H1 (cell line): ENCODE data around the gene PTPN13.

Experiments
- BRCA1 ChIP-seq: IDR thresholded peaks from 2 replicates; pipeline ENCODE4 v1.6.1; 2012; ENCODE audit warnings: low read depth, low read length, improper control_type of control experiment
- CTCF ChIP-seq, 3 experiments: IDR thresholded peaks; 1 replicate in 2 of 3; 2 replicates in 1 of 3; pipeline versions ENCODE4 v1.5.1 to v1.6.1; 2011; ENCODE audit warnings: low read length in 3 of 3, mild to moderate bottlenecking in 3 of 3, inconsistent platforms in 2 of 3, low read depth in 1 of 3, moderate library complexity in 1 of 3; ENCODE audit not compliant: insufficient read depth in 1 of 3; ENCODE audit errors: control extremely low read depth in 1 of 3
- EP300 ChIP-seq, 2 experiments: IDR thresholded peaks; 1 replicate in 1 of 2; 2 replicates in 1 of 2; pipeline ENCODE4 v1.6.1; 2011 to 2012; ENCODE audit warnings: low read depth in 2 of 2, low read length in 2 of 2, mild to moderate bottlenecking in 2 of 2, borderline replicate concordance in 1 of 2, inconsistent platforms in 1 of 2, moderate library complexity in 1 of 2
- MAX ChIP-seq: IDR thresholded peaks from 2 replicates; pipeline ENCODE4 v1.6.1; 2012; ENCODE audit warnings: inconsistent platforms
- POLR2A ChIP-seq, 2 experiments: IDR thresholded peaks; 1 replicate in 1 of 2; 2 replicates in 1 of 2; pipeline ENCODE4 v1.6.1; 2011; ENCODE audit warnings: low read depth in 2 of 2, low read length in 2 of 2, mild to moderate bottlenecking in 2 of 2; ENCODE audit errors: control extremely low read depth in 1 of 2
- RAD21 ChIP-seq, 2 experiments: IDR thresholded peaks in 1 of 2; conservative IDR thresholded peaks in 1 of 2; 2 replicates each; pipeline ENCODE4 v1.6.1; 2011; ENCODE audit warnings: low read depth in 2 of 2, low read length in 2 of 2, improper control_type of control experiment in 1 of 2, inconsistent platforms in 1 of 2, mild to moderate bottlenecking in 1 of 2, moderate library complexity in 1 of 2

- no peak for TF ChIP-seq MAX
- TF ChIP-seq EP300 (IDR thresholded peaks at IDR 0.05; ENCODE audit: borderline replicate concordance in 1 of 2, low read depth in 2 of 2, low read length in 2 of 2) = no peak
- TF ChIP-seq BRCA1 = no peak
- TF ChIP-seq CTCF (IDR thresholded peaks at IDR 0.05; ENCODE audit: control extremely low read depth in 1 of 3, insufficient read depth in 1 of 3, low read depth in 1 of 3, low read length in 3 of 3) = no peak
- no peak for TF ChIP-seq POLR2A (IDR thresholded peaks at IDR 0.05; ENCODE audit: control extremely low read depth in 1 of 2, low read depth in 2 of 2, low read length in 2 of 2)
- no peak for TF ChIP-seq RAD21 (IDR thresholded peaks at IDR 0.05 in 1 of 2, conservative IDR thresholded peaks at IDR 0.05 in 1 of 2; ENCODE audit: low read depth in 2 of 2, low read length in 2 of 2)
These were observed 150.5 kb downstream of the PTPN13 start for GRCh38 chr4:86744570-86744969.
